ENCODE measurements around the gene ITGA1.

Gene ITGA1

DNA sequence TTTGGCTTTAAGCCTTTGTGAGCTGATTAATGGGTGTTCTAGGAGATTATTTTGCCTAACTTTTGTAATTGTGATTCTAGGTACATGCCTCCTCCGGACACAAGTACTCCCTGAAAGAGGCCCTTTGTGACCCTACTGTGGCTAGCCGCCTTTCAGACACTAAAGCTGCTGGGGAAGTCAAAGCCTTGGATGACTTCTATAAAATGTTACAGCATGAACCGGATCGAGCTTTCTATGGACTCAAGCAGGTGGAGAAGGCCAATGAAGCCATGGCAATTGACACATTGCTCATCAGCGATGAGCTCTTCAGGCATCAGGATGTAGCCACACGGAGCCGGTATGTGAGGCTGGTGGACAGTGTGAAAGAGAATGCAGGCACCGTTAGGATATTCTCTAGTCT, 13.6 kb downstream of the ITGA1 start:
- peaks cover 29% of the 10 kb centered on the region for H3K36me3 ChIP-seq (ENCODE audit: control insufficient read depth, insufficient read depth, low read length)
- H3K4me1 ChIP-seq (ENCODE audit: control insufficient read depth, insufficient read depth, low read length) = peaks cover 38% of the 10 kb centered on the region
- H3K9ac ChIP-seq (ENCODE audit: low read depth, low read length) = peak overlapping the region; percentile 79
- H3K9me3 ChIP-seq (ENCODE audit: control insufficient read depth, insufficient read depth, low read length) = no peaks in the 10 kb centered on the region
- no peaks in the 10 kb centered on the region for H3K27me3 ChIP-seq (ENCODE audit: control insufficient read depth, insufficient read depth, low read length)
- peak overlapping the region; percentile 92 for H3K4me3 ChIP-seq (ENCODE audit: low read depth, low read length)
- H3K27ac ChIP-seq (ENCODE audit: low read depth, low read length) = peak overlapping the region; percentile 98

DNA sequence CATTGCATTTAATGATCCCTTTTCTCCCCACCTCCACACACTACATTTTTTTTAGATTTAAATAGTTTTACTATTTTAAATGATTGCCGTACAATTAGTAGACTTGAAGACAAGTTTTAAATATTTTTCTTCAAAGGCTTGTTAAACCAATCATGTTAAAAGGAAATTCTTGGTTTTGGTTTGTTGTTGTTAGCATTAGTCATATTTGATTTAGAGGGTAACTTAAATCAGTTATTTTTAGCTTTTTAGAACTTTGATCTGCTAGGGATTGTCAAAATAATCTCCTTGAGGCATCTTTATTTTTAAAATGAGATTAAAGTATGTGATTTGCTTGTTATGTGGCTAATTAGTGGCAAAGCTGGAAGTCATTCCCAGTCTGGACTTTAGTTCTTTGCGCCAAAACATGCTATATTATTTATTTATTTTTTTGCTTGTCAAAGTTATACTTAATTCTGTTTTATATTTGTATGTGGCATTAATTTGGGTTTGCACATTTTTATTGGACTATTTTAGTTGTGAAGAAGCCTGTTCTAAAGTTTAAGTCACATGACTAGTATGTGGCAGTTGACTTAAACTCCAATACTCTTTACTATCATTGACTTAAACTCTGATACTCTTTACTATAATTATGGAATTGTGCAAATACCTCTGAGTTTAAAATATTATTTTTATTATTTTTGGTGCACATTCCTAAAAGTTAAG, 14.7 kb downstream of the ITGA1 start:
- H3K27me3 ChIP-seq (ENCODE audit: control insufficient read depth, insufficient read depth, low read length) = no peaks in the 10 kb centered on the region
- peaks cover 29% of the 10 kb centered on the region for H3K36me3 ChIP-seq (ENCODE audit: control insufficient read depth, insufficient read depth, low read length)
- H3K9ac ChIP-seq (ENCODE audit: low read depth, low read length) = no peak overlapping the region
- peaks cover 37% of the 10 kb centered on the region for H3K4me1 ChIP-seq (ENCODE audit: control insufficient read depth, insufficient read depth, low read length)
- H3K4me3 ChIP-seq (ENCODE audit: low read depth, low read length) = peak overlapping the region; percentile 92
- no peaks in the 10 kb centered on the region for H3K9me3 ChIP-seq (ENCODE audit: control insufficient read depth, insufficient read depth, low read length)
- no peak overlapping the region for H3K27ac ChIP-seq (ENCODE audit: low read depth, low read length)

DNA sequence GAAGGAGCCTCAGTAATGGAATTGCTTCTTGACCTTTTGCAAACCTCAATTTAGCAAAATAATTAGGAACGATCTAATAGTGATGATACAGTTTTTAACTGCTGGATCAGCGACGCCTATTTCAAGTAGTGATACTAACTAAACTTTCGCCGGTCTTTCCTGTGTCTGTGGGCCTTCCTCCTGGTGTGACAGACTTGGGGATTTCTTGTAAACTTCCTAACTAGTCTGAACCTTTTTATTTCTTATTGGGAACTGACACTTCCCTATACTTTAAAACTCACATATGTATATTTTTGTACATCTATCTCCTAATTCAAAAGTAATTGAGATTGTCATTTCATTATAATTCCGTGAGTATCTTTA, 15.2 kb downstream of the ITGA1 start:
- Histone ChIP-seq H3K4me3 (ENCODE audit: low read depth, low read length) (peak overlapping the region; percentile 92), H3K27me3 (ENCODE audit: control insufficient read depth, insufficient read depth, low read length) (no peaks in the 10 kb centered on the region), H3K27ac (ENCODE audit: low read depth, low read length) (no peak overlapping the region), H3K36me3 (ENCODE audit: control insufficient read depth, insufficient read depth, low read length) (peaks cover 29% of the 10 kb centered on the region), H3K9ac (ENCODE audit: low read depth, low read length) (no peak overlapping the region), H3K9me3 (ENCODE audit: control insufficient read depth, insufficient read depth, low read length) (no peaks in the 10 kb centered on the region), H3K4me1 (ENCODE audit: control insufficient read depth, insufficient read depth, low read length) (peaks cover 32% of the 10 kb centered on the region)

DNA sequence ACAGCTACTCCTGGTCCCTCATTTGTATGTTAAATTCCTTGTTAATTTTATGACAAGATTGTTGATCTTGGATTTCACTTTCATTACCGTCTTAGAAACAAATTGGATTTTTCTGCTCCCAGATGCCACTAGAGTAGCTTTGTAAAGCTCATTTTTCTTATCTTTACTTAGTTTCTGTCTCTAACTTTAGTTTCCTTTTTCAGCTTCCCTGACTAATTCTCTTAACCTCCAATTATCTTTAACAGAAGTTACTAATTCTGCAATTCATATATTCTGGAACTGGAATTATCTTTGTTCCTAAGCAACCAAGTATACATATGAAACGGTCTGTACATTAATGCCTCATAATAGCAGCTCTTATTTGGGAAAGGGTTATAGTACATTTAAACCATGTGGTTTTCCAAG, 16.7 kb downstream of the ITGA1 start:
- Histone ChIP-seq H3K9me3 (ENCODE audit: control insufficient read depth, insufficient read depth, low read length) (no peaks in the 10 kb centered on the region), H3K4me1 (ENCODE audit: control insufficient read depth, insufficient read depth, low read length) (peaks cover 20% of the 10 kb centered on the region), H3K27ac (ENCODE audit: low read depth, low read length) (no peak overlapping the region), H3K9ac (ENCODE audit: low read depth, low read length) (no peak overlapping the region), H3K27me3 (ENCODE audit: control insufficient read depth, insufficient read depth, low read length) (no peaks in the 10 kb centered on the region), H3K36me3 (ENCODE audit: control insufficient read depth, insufficient read depth, low read length) (peaks cover 29% of the 10 kb centered on the region), H3K4me3 (ENCODE audit: low read depth, low read length) (no peak overlapping the region)

DNA sequence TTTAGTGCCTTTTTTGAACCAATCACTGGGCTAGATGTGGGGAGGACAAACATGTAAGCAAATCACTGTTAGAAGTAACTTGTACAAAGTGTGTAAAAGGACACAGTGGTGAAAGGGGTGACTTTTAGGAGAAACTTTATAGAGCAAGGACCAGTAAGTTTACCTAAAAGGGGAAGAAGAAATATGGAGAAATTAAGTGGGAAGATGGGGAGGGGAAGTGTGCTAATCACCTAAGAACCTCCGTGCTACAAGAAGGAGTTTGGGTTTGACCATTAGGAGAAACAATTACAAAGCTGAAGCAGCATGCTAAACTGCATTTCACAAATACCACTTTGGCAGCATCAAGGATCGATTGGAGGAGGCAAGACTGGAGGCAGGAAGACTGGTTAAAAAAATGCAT, 17.3 kb downstream of the ITGA1 start:
- Histone ChIP-seq H3K27me3 (ENCODE audit: control insufficient read depth, insufficient read depth, low read length) (no peaks in the 10 kb centered on the region), H3K4me3 (ENCODE audit: low read depth, low read length) (no peak overlapping the region), H3K36me3 (ENCODE audit: control insufficient read depth, insufficient read depth, low read length) (peaks cover 29% of the 10 kb centered on the region), H3K27ac (ENCODE audit: low read depth, low read length) (no peak overlapping the region), H3K4me1 (ENCODE audit: control insufficient read depth, insufficient read depth, low read length) (peaks cover 20% of the 10 kb centered on the region), H3K9me3 (ENCODE audit: control insufficient read depth, insufficient read depth, low read length) (no peaks in the 10 kb centered on the region), H3K9ac (ENCODE audit: low read depth, low read length) (no peak overlapping the region)

DNA sequence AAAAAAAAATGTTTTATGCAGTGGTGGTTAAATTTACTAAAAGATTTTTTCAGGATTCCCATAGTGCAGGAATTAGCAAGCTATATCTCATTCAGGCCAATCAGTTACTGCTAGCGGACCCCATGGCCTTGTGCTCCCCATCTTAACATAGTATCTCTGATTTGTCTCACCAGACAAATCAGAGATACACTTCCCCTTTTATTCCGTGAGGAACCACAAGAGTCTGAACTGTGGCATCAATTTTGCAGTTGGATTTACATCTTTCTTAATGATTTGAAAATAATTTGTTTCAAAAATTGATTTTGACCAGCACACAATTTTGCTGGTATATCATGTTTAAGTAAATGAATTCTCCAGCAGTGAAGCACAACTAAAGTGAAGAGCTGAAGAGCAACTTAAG, 17.9 kb downstream of the ITGA1 start:
- no peak overlapping the region for H3K4me3 ChIP-seq (ENCODE audit: low read depth, low read length)
- H3K36me3 ChIP-seq (ENCODE audit: control insufficient read depth, insufficient read depth, low read length) = peaks cover 29% of the 10 kb centered on the region
- H3K4me1 ChIP-seq (ENCODE audit: control insufficient read depth, insufficient read depth, low read length) = peaks cover 20% of the 10 kb centered on the region
- H3K27ac ChIP-seq (ENCODE audit: low read depth, low read length) = no peak overlapping the region
- no peaks in the 10 kb centered on the region for H3K9me3 ChIP-seq (ENCODE audit: control insufficient read depth, insufficient read depth, low read length)
- H3K27me3 ChIP-seq (ENCODE audit: control insufficient read depth, insufficient read depth, low read length) = no peaks in the 10 kb centered on the region
- no peak overlapping the region for H3K9ac ChIP-seq (ENCODE audit: low read depth, low read length)

DNA sequence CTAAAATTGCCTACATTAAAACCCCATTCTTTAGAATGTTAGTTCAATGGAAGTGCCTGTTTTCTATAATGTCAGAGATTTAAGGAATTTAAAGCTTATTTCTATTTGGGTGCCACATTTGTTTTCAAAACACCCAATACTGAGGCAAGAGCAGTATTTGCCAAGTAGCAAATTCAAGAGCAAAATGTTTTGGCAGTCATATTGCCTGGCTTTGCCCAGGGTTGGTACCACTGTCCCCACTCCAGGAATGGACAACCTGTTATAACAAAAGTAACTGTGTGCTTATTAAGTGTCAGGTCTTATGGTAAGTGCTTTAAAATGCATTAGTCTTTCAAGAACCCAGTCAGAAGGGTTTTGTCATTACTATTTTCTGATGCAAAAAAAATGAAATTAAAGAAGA, 19.3 kb downstream of the ITGA1 start:
- Histone ChIP-seq H3K36me3 (ENCODE audit: control insufficient read depth, insufficient read depth, low read length) (peaks cover 22% of the 10 kb centered on the region), H3K27ac (ENCODE audit: low read depth, low read length) (no peak overlapping the region), H3K4me1 (ENCODE audit: control insufficient read depth, insufficient read depth, low read length) (peaks cover 13% of the 10 kb centered on the region), H3K9ac (ENCODE audit: low read depth, low read length) (no peak overlapping the region), H3K27me3 (ENCODE audit: control insufficient read depth, insufficient read depth, low read length) (no peaks in the 10 kb centered on the region), H3K9me3 (ENCODE audit: control insufficient read depth, insufficient read depth, low read length) (no peaks in the 10 kb centered on the region), H3K4me3 (ENCODE audit: low read depth, low read length) (no peak overlapping the region)

DNA sequence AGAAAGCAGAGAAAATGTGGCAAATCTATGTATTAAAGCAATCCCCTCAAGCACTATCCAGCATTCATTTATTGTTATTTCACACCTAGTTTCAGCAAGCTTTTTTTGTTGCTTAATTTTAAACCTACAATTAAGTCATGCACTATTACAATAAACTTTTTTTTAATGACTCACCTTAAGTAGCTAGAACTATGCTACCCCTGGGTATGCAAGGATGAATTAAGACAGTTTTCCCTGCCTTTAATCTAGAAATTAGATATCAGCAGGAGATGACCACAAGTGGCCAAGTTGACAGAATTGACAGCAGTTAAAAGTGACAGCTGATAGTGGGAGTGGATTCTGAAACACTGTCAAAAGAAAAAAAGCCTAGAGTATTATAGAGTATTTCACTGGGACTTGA, 20.0 kb downstream of the ITGA1 start:
- Histone ChIP-seq H3K36me3 (ENCODE audit: control insufficient read depth, insufficient read depth, low read length) (peaks cover 15% of the 10 kb centered on the region; the same call in 1 of the 2 replicates), H3K4me3 (ENCODE audit: low read depth, low read length) (no peak overlapping the region), H3K4me1 (ENCODE audit: control insufficient read depth, insufficient read depth, low read length) (peaks cover 8% of the 10 kb centered on the region), H3K9me3 (ENCODE audit: control insufficient read depth, insufficient read depth, low read length) (no peaks in the 10 kb centered on the region), H3K27ac (ENCODE audit: low read depth, low read length) (no peak overlapping the region), H3K27me3 (ENCODE audit: control insufficient read depth, insufficient read depth, low read length) (no peaks in the 10 kb centered on the region), H3K9ac (ENCODE audit: low read depth, low read length) (no peak overlapping the region)

DNA sequence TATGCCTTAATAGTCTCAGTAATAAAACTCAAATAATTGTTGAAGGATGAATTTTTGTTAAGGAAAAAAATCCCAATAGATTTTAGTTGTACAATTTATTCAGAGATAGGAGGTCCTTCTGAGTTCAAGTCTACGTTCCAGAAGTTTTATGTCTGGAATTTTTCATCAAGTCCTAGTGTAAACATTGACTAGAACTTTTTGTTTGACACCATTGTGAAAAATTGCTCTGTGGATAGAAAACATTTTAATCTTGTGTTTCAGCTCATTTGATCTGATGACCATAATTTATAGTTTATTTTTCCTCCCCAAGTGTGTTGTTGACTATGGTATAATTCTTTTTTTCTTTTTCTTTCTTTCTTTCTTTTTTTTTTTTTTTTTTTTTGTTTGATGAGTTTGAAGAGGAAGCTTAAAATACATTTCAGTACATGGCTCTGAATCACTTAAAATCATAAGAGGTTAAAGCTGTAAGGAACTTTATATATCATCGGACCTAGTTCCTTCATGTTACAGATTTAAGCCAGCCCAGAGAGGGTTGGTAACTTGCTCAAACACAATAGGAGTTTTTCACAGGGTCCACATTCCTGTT, 20.7 kb downstream of the ITGA1 start:
- no peaks in the 10 kb centered on the region for H3K9me3 ChIP-seq (ENCODE audit: control insufficient read depth, insufficient read depth, low read length)
- peaks cover 2% of the 10 kb centered on the region; the same call in 1 of the 2 replicates for H3K4me1 ChIP-seq (ENCODE audit: control insufficient read depth, insufficient read depth, low read length)
- H3K27me3 ChIP-seq (ENCODE audit: control insufficient read depth, insufficient read depth, low read length) = no peaks in the 10 kb centered on the region
- H3K36me3 ChIP-seq (ENCODE audit: control insufficient read depth, insufficient read depth, low read length) = peaks cover 10% of the 10 kb centered on the region; the same call in 1 of the 2 replicates
- H3K27ac ChIP-seq (ENCODE audit: low read depth, low read length) = no peak overlapping the region
- no peak overlapping the region for H3K9ac ChIP-seq (ENCODE audit: low read depth, low read length)
- H3K4me3 ChIP-seq (ENCODE audit: low read depth, low read length) = no peak overlapping the region

DNA sequence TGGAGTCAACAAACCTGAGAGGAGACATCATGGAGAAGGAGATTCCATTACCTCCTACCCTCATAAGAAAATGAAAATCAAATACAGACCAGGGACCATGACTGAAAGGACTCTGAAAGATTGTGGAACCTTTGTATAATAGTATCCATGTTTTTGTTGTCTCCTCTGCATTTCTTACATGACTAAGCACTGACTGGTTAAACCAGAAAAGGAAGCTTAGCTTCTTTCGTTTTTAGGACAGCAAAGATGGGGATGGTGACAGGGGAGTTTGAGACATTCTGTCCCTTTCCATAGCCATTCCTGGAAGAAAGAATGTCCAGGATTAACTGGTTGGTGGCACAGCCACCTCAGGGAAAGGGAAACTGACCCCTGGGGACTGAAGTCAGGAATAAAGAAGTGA, 22.2 kb downstream of the ITGA1 start:
- H3K27ac ChIP-seq (ENCODE audit: low read depth, low read length) = no peak overlapping the region
- no peak overlapping the region for H3K9ac ChIP-seq (ENCODE audit: low read depth, low read length)
- no peaks in the 10 kb centered on the region; the same call in 1 of the 2 replicates for H3K4me1 ChIP-seq (ENCODE audit: control insufficient read depth, insufficient read depth, low read length)
- H3K4me3 ChIP-seq (ENCODE audit: low read depth, low read length) = no peak overlapping the region
- H3K27me3 ChIP-seq (ENCODE audit: control insufficient read depth, insufficient read depth, low read length) = no peaks in the 10 kb centered on the region
- H3K36me3 ChIP-seq (ENCODE audit: control insufficient read depth, insufficient read depth, low read length) = no peaks in the 10 kb centered on the region
- H3K9me3 ChIP-seq (ENCODE audit: control insufficient read depth, insufficient read depth, low read length) = no peaks in the 10 kb centered on the region

DNA sequence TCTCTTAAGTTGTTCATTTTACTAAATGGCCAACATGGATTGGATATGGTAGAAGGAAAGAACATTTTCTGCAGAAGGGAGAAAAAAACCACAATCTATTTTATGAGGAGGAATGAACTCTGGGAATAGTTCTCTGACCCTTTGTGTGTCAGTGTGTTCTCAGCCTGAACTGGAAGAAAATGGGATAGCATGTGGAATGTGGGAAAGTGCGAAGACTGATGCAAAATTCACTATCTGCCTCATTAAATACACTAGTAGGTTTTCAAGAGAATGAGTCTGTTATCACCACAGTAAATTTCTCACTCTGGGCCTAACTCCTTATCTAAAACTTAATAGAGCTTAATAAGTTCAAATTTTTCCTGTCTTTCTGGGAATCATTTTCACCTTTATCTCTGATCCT, 22.7 kb downstream of the ITGA1 start:
- H3K27ac ChIP-seq (ENCODE audit: low read depth, low read length) = no peak overlapping the region
- no peaks in the 10 kb centered on the region for H3K36me3 ChIP-seq (ENCODE audit: control insufficient read depth, insufficient read depth, low read length)
- no peaks in the 10 kb centered on the region for H3K9me3 ChIP-seq (ENCODE audit: control insufficient read depth, insufficient read depth, low read length)
- no peaks in the 10 kb centered on the region for H3K27me3 ChIP-seq (ENCODE audit: control insufficient read depth, insufficient read depth, low read length)
- no peak overlapping the region for H3K9ac ChIP-seq (ENCODE audit: low read depth, low read length)
- no peak overlapping the region for H3K4me3 ChIP-seq (ENCODE audit: low read depth, low read length)
- no peaks in the 10 kb centered on the region; the same call in 1 of the 2 replicates for H3K4me1 ChIP-seq (ENCODE audit: control insufficient read depth, insufficient read depth, low read length)

Measured in HUES48 (cell line).